K562 (cell line): Measurements from ENCODE around the gene ZNF442. TPM values are rescaled to one million over a fixed set of nuclear protein-coding genes. Genes with fewer than 3 reads are reported as not detected.

Experiments
- CREM ChIP-seq: IDR thresholded peaks from 2 replicates; pipeline ENCODE4 v1.6.1; 2014; ENCODE audit warnings: antibody characterized with exemption, low read depth
- DPF2 ChIP-seq: fragments of 450-650 bp; IDR thresholded peaks from 2 replicates; pipeline ENCODE4 v1.6.1; 2016
- ERF ChIP-seq: fragments of 450-650 bp; formaldehyde crosslinking; IDR thresholded peaks from 2 replicates; pipeline ENCODE4 v1.4.0; 2020; ENCODE audit warnings: mild to moderate bottlenecking, mixed read lengths
- GTF2E2 ChIP-seq: fragments of 200-800 bp; sonication (Bioruptor generic); IDR thresholded peaks from 2 replicates; pipeline ENCODE4 v1.6.1; 2016; ENCODE audit warnings: missing genetic modification characterization, missing compliant biosample characterization
- HCFC1 ChIP-seq: IDR thresholded peaks from 2 replicates; pipeline ENCODE4 v1.6.1; 2012; ENCODE audit warnings: low read depth, low read length, improper control_type of control experiment
- MXI1 ChIP-seq: IDR thresholded peaks from 2 replicates; pipeline ENCODE4 v1.6.1; 2011; ENCODE audit warnings: low read depth, mild to moderate bottlenecking, improper control_type of control experiment, low read length
- NFYB ChIP-seq: IDR thresholded peaks from 2 replicates; pipeline ENCODE4 v1.6.1; 2011; ENCODE audit warnings: mild to moderate bottlenecking, moderate library complexity; ENCODE audit not compliant: insufficient read length; ENCODE audit errors: extremely low read depth
- NRF1 ChIP-seq, 2 experiments: fragments of 450-650 bp; IDR thresholded peaks in 1 of 2; conservative IDR thresholded peaks in 1 of 2; 2 replicates each; pipeline ENCODE4 v1.6.1; 2014; ENCODE audit warnings: mild to moderate bottlenecking in 2 of 2
- PYGO2 ChIP-seq: fragments of 450-650 bp; IDR thresholded peaks from 2 replicates; pipeline ENCODE4 v1.6.1; 2016; ENCODE audit warnings: mild to moderate bottlenecking, missing genetic modification characterization, moderate library complexity, missing compliant biosample characterization
- SNIP1 ChIP-seq: fragments of 450-650 bp; IDR thresholded peaks from 2 replicates; pipeline ENCODE4 v1.7.1; 2017; ENCODE audit warnings: low read depth, mild to moderate bottlenecking
- SPI1 ChIP-seq: IDR thresholded peaks from 2 replicates; pipeline ENCODE4 v1.6.1; 2011; ENCODE audit warnings: low read depth, low read length, control low read depth, borderline replicate concordance
- TRIM28 ChIP-seq: fragments of 450-650 bp; IDR thresholded peaks from 2 replicates; pipeline ENCODE4 v1.6.1; 2017
- ZBTB17 ChIP-seq: fragments of 450-650 bp; formaldehyde crosslinking; IDR thresholded peaks from 2 replicates; pipeline ENCODE4 v1.4.0; 2020; ENCODE audit warnings: mild to moderate bottlenecking
- ZC3H4 ChIP-seq: sonication (generic); formaldehyde crosslinking; IDR thresholded peaks from 2 replicates; pipeline ENCODE4 v1.9.0; 2021; ENCODE audit warnings: missing genetic modification reagents, borderline replicate concordance
- ZFX ChIP-seq: sonication (generic); formaldehyde crosslinking; IDR thresholded peaks from 2 replicates; pipeline ENCODE4 v1.8.0; 2022; ENCODE audit warnings: mild to moderate bottlenecking, missing genetic modification reagents, moderate library complexity
- ZNF551 ChIP-seq: fragments of 250-450 bp; sonication (Bioruptor Pico); IDR thresholded peaks from 2 replicates; pipeline ENCODE4 v1.5.0; 2021; ENCODE audit warnings: mild to moderate bottlenecking, moderate library complexity
- ZNF764 ChIP-seq: fragments of 250-450 bp; sonication (Bioruptor Pico); IDR thresholded peaks from 2 replicates; pipeline ENCODE4 v1.4.0; 2020; ENCODE audit warnings: low read depth, mild to moderate bottlenecking, moderate library complexity
- polyA plus RNA-seq, 8 experiments: library from polyadenylated mRNA; depleted of rRNA in 4 of 8; stranded (reverse) in 5 of 8; unstranded in 3 of 8; fragments of >200 nt; fragmentation: Nextera tagmentation in 2 of 8; fragmentation: Illumina TruSeq in 1 of 8; extraction: Ambion mirVana in 2 of 8; extraction: Trizol in 1 of 8; gene quantifications; 2 replicates each; pipeline versions ENCODE4 v1.2.1 to v1.2.3, GENCODE V29; 2011 to 2014; ENCODE audit warnings: inconsistent platforms in 1 of 8, missing spikeins in 1 of 8
- total RNA-seq, 7 experiments: library from RNA; depleted of rRNA in 6 of 7; stranded (reverse); fragments of >200 nt in 6 of 7; fragmentation: Illumina TruSeq in 2 of 7; extraction: Trizol in 2 of 7; gene quantifications; 2 replicates each; pipeline versions ENCODE4 v1.2.1 to v1.2.3, GENCODE V29; 2011 to 2021; ENCODE audit warnings: low replicate concordance in 1 of 7
- TF ChIP-seq, protein P1 (sequence below), 2 experiments: IDR thresholded peaks in 1 of 2; conservative IDR thresholded peaks in 1 of 2; 2 replicates each; pipeline ENCODE4 v1.6.1; 2016; ENCODE audit warnings: low read depth in 2 of 2, mild to moderate bottlenecking in 1 of 2, missing compliant biosample characterization in 1 of 2, missing genetic modification characterization in 1 of 2, moderate library complexity in 1 of 2
- TF ChIP-seq, protein P2 (sequence below): fragments of 250-450 bp; sonication (Bioruptor Pico); IDR thresholded peaks from 2 replicates; pipeline ENCODE4 v1.8.0; 2022; ENCODE audit warnings: inconsistent platforms
- TF ChIP-seq, protein P3 (sequence below): sonication (generic); formaldehyde crosslinking; IDR thresholded peaks from 2 replicates; pipeline ENCODE4 v1.8.1; 2023; ENCODE audit warnings: mild to moderate bottlenecking, missing genetic modification reagents, moderate library complexity
- TF ChIP-seq, protein P4 (sequence below): conservative IDR thresholded peaks from 2 replicates; pipeline ENCODE4 v1.6.1; 2011; ENCODE audit warnings: low read depth, mild to moderate bottlenecking, low read length; ENCODE audit not compliant: control insufficient read depth

ZNF442 gene
- total and polyA plus RNA-seq, 9 of the 15 experiments (the other 6 are each of a cell fraction or from before 2014, with no cell fraction given) = 1.7 to 7.0 (median 4.1) TPM

DNA sequence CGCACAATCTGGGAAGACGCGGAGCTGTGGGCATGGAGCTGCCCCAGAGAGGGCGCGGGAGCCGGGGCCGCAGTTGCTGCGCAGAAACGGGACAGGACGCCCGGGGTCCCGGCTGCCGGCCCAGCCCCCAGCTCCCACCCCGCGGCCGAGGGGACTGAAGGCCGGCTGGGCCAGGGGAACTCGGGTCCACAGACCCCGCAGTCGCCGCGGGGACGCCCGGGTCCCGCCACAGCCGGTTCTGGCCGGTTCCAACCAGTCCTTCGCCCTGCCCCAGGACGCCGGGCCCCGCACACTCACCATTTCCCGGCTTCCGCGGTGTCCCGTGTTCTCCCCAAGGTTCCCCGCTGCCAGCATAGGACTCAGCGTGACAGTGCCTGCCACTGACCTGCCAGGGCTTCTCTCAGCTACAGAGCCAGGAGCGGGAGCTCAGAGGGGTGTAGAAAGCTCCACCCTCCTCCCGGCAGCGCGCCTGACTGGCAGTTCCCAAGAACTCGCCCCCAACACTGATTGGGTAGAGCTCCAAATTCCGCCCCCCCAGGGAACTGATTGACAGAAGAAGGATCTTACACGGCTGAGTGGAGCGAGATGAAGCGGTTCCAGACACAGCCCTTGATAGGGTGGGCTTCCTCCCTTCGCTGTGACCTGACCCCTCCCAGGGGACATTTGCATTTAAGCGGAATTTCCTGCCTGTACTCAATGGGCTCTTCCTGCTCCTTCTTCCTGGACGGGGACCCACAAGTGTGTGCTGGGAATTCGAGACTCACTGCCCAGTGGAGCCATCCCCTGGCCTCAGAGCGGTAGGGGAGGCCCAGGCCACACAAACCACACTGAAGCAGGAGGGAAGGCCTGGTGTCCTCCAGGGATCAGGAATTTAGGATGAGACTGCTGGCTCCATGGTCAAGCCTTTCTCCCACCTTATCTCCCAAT lies at the start of gene ZNF442 (continued):
- TF ChIP-seq, protein P1, sequence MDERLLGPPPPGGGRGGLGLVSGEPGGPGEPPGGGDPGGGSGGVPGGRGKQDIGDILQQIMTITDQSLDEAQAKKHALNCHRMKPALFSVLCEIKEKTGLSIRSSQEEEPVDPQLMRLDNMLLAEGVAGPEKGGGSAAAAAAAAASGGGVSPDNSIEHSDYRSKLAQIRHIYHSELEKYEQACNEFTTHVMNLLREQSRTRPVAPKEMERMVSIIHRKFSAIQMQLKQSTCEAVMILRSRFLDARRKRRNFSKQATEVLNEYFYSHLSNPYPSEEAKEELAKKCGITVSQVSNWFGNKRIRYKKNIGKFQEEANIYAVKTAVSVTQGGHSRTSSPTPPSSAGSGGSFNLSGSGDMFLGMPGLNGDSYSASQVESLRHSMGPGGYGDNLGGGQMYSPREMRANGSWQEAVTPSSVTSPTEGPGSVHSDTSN (CRISPR knock-in tag; IDR thresholded peaks at IDR 0.05; ENCODE audit: low read depth) = peak; percentile 79
- TF ChIP-seq, protein P1 (tag; conservative IDR thresholded peaks at IDR 0.05; ENCODE audit: low read depth) = peak; percentile 96
- TF ChIP-seq SNIP1 = no peak
- peak; percentile 56; the same call in 1 of the 2 replicates for TF ChIP-seq ERF (CRISPR knock-in tag)
- no peak for TF ChIP-seq MXI1
- no peak for TF ChIP-seq ZNF764
- TF ChIP-seq HCFC1 = no peak
- TF ChIP-seq ZFX (CRISPR knock-in tag) = peak; percentile 27
- 0 out of 2 replicates have a peak, but pooled peaks have one; percentile 16 for TF ChIP-seq SPI1
- TF ChIP-seq, protein P2, sequence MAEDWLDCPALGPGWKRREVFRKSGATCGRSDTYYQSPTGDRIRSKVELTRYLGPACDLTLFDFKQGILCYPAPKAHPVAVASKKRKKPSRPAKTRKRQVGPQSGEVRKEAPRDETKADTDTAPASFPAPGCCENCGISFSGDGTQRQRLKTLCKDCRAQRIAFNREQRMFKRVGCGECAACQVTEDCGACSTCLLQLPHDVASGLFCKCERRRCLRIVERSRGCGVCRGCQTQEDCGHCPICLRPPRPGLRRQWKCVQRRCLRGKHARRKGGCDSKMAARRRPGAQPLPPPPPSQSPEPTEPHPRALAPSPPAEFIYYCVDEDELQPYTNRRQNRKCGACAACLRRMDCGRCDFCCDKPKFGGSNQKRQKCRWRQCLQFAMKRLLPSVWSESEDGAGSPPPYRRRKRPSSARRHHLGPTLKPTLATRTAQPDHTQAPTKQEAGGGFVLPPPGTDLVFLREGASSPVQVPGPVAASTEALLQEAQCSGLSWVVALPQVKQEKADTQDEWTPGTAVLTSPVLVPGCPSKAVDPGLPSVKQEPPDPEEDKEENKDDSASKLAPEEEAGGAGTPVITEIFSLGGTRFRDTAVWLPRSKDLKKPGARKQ = no peak
- TF ChIP-seq, protein P3, sequence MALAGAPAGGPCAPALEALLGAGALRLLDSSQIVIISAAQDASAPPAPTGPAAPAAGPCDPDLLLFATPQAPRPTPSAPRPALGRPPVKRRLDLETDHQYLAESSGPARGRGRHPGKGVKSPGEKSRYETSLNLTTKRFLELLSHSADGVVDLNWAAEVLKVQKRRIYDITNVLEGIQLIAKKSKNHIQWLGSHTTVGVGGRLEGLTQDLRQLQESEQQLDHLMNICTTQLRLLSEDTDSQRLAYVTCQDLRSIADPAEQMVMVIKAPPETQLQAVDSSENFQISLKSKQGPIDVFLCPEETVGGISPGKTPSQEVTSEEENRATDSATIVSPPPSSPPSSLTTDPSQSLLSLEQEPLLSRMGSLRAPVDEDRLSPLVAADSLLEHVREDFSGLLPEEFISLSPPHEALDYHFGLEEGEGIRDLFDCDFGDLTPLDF (CRISPR knock-in tag) = 0 out of 2 replicates have a peak, but pooled peaks have one; percentile 32
- TF ChIP-seq DPF2 = 0 out of 2 replicates have a peak, but pooled peaks have one; percentile 26
- no peak for TF ChIP-seq CREM
- peak; percentile 69; the same call in 1 of the 2 replicates for TF ChIP-seq GTF2E2 (tag)
- TF ChIP-seq, protein P4, sequence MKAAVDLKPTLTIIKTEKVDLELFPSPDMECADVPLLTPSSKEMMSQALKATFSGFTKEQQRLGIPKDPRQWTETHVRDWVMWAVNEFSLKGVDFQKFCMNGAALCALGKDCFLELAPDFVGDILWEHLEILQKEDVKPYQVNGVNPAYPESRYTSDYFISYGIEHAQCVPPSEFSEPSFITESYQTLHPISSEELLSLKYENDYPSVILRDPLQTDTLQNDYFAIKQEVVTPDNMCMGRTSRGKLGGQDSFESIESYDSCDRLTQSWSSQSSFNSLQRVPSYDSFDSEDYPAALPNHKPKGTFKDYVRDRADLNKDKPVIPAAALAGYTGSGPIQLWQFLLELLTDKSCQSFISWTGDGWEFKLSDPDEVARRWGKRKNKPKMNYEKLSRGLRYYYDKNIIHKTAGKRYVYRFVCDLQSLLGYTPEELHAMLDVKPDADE = 0 out of 2 replicates have a peak, but pooled peaks have one; percentile 11
- peak; percentile 84 for TF ChIP-seq NFYB
- TF ChIP-seq NRF1 (conservative IDR thresholded peaks at IDR 0.05 in 1 of 2, IDR thresholded peaks at IDR 0.05 in 1 of 2) = peak; percentile 36 to 64; a peak in 3 of 4 replicates
- TF ChIP-seq ZBTB17 = 0 out of 2 replicates have a peak, but pooled peaks have one; percentile 37
- no peak for TF ChIP-seq ZC3H4 (CRISPR knock-in tag)
- no peak for TF ChIP-seq TRIM28
- TF ChIP-seq PYGO2 (tag) = no peak
- no peak for TF ChIP-seq ZNF551 (CRISPR knock-in tag)
